NT2/D1 (cell line): Measurements from ENCODE around the gene SLC6A16.

Source experiments
- DNase-seq: peaks from one replicate; pipeline ENCODE4 v3.0.0-alpha.2; 2011; ENCODE audit warnings: low read depth, low spot score
- H3K27me3 ChIP-seq: 2 replicates; pipeline ENCODE4 v1.6.0; 2011; ENCODE audit warnings: mild to moderate bottlenecking; ENCODE audit not compliant: insufficient read length, insufficient read depth
- H3K36me3 ChIP-seq: 2 replicates; pipeline ENCODE4 v1.6.1; 2011; ENCODE audit warnings: mild to moderate bottlenecking, low read length, mixed read lengths; ENCODE audit not compliant: insufficient read depth, insufficient read length
- H3K4me1 ChIP-seq: 2 replicates; pipeline ENCODE4 v1.5.1; 2011; ENCODE audit not compliant: insufficient read depth, insufficient read length
- H3K4me3 ChIP-seq: 2 replicates; pipeline ENCODE4 v1.5.1; 2011; ENCODE audit warnings: low read depth; ENCODE audit not compliant: insufficient read length
- H3K9ac ChIP-seq: 2 replicates; pipeline ENCODE4 v1.6.0; 2011; ENCODE audit warnings: low read depth; ENCODE audit not compliant: insufficient read length
- H3K9me3 ChIP-seq: 2 replicates; pipeline ENCODE4 v1.5.1; 2011; ENCODE audit warnings: mild to moderate bottlenecking, low read length; ENCODE audit not compliant: insufficient read depth
- SUZ12 ChIP-seq: IDR thresholded peaks from 2 replicates; pipeline ENCODE4 v1.6.1; 2011; ENCODE audit not compliant: insufficient read length, insufficient read depth; ENCODE audit errors: extremely low read depth
- YY1 ChIP-seq: IDR thresholded peaks from 2 replicates; pipeline ENCODE4 v1.6.1; 2011; ENCODE audit not compliant: insufficient read length, insufficient read depth
- ZNF274 ChIP-seq: IDR thresholded peaks from 2 replicates; pipeline ENCODE4 v1.6.1; 2011; ENCODE audit warnings: mild to moderate bottlenecking, low read depth, low read length

Gene SLC6A16

GRCh38 chr19:49356382-49356781 is 31.4 kb upstream of the SLC6A16 start:
- no peaks in the 10 kb centered on the region for H3K9me3 ChIP-seq
- no peaks in the 10 kb centered on the region for H3K4me1 ChIP-seq
- no peaks in the 10 kb centered on the region for H3K27me3 ChIP-seq
- no peak overlapping the region for H3K9ac ChIP-seq
- H3K4me3 ChIP-seq, result no peak overlapping the region
- DNase-seq, result no peak
- peaks cover 72% of the 10 kb centered on the region for H3K36me3 ChIP-seq
- TF ChIP-seq SUZ12, result no peak
- no peak for TF ChIP-seq ZNF274
- no peak for TF ChIP-seq YY1

GRCh38 chr19:49355909-49356353 is 30.9 kb upstream of the SLC6A16 start:
- H3K9me3 ChIP-seq, result no peaks in the 10 kb centered on the region
- H3K9ac ChIP-seq, result no peak overlapping the region
- H3K4me3 ChIP-seq, result no peak overlapping the region
- H3K4me1 ChIP-seq, result no peaks in the 10 kb centered on the region
- H3K36me3 ChIP-seq, result peaks cover 76% of the 10 kb centered on the region
- TF ChIP-seq ZNF274 (no peak), YY1 (no peak), SUZ12 (no peak)
- DNase-seq, result no peak
- no peaks in the 10 kb centered on the region for H3K27me3 ChIP-seq

GRCh38 chr19:49349567-49349966 is 24.6 kb upstream of the SLC6A16 start:
- Histone ChIP-seq H3K27me3 (no peaks in the 10 kb centered on the region), H3K4me3 (no peak overlapping the region), H3K9ac (no peak overlapping the region), H3K4me1 (no peaks in the 10 kb centered on the region), H3K9me3 (peaks cover 7% of the 10 kb centered on the region; the same call in 1 of the 2 replicates), H3K36me3 (peaks cover 83% of the 10 kb centered on the region)
- TF ChIP-seq SUZ12 (no peak), YY1 (no peak), ZNF274 (no peak)
- no peak for DNase-seq

DNA sequence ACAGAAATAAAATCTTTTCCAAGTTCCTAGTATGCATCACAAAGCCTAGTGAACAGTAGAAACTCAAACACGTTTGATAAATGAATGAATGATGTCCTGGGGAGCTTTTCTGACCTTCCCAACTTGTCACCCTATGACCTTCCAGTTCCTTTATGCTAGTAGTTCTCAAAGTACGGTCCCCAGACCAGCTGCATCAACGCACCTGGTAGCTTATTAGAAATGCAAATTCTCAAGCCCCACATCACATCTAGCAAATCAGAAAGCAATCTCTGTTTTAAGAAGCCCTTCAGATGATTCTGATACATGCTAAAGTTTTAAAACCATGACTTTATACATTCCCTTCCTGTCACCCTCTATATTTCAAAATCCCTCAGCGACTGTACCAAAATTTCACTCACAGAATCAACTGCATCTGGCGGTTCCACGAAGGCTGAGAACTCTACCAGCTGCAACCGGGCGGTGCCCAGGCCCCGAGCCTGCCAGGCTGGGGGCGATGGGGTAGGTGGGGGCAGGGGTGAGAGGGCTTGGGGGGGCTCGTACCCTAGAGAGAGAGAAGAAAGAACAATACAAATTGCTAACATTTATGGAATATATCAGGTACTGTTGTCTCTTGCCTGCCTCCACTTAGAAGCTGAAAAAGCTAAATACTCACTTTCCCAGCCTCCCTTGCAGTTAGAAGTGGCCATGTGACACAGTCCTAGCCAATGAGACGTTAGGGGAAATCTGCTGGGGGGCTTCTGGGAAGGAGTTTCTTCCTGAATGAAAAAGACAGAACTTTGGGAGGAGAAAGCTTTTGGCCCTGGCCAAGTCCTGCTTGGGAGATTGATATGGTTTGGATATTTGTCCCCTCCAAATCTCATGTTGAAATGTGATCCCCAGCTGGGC is 23.6 kb upstream of the SLC6A16 start:
- H3K9me3 ChIP-seq, result peaks cover 7% of the 10 kb centered on the region; the same call in 1 of the 2 replicates
- no peak for DNase-seq
- H3K27me3 ChIP-seq, result no peaks in the 10 kb centered on the region
- no peak for TF ChIP-seq SUZ12
- no peak for TF ChIP-seq ZNF274
- TF ChIP-seq YY1, result no peak
- peaks cover 84% of the 10 kb centered on the region for H3K36me3 ChIP-seq
- H3K4me1 ChIP-seq, result no peaks in the 10 kb centered on the region
- H3K4me3 ChIP-seq, result no peak overlapping the region
- H3K9ac ChIP-seq, result no peak overlapping the region

DNA sequence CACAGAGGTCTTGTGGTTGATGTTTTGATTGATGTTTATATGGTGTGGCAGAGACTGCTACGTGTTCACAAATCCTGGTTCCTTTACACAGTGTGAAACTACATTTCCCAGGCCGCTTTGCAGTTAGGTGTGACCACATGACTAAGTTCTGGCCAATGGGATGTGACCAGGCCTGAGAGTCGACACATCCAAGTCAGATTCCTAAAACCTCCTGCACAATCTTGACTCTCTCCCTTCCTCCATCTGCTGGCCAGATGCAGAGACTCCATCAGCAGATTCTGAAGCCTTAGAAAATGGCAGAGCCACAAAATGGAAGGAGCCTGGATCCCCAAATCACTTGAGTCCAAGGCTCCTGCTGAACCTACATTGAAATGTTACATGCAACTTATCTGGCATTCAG is 22.8 kb upstream of the SLC6A16 start:
- Histone ChIP-seq H3K9ac (no peak overlapping the region), H3K27me3 (no peaks in the 10 kb centered on the region), H3K9me3 (peaks cover 7% of the 10 kb centered on the region; the same call in 1 of the 2 replicates), H3K4me3 (no peak overlapping the region), H3K36me3 (peaks cover 84% of the 10 kb centered on the region), H3K4me1 (no peaks in the 10 kb centered on the region)
- TF ChIP-seq YY1 (peak; percentile 12), ZNF274 (no peak)
- DNase-seq, result no peak

GRCh38 chr19:49347191-49347590 is 22.2 kb upstream of the SLC6A16 start:
- peaks cover 85% of the 10 kb centered on the region for H3K36me3 ChIP-seq
- no peak overlapping the region for H3K4me3 ChIP-seq
- peaks cover 7% of the 10 kb centered on the region; the same call in 1 of the 2 replicates for H3K9me3 ChIP-seq
- no peak for DNase-seq
- no peaks in the 10 kb centered on the region for H3K4me1 ChIP-seq
- H3K27me3 ChIP-seq, result no peaks in the 10 kb centered on the region
- H3K9ac ChIP-seq, result no peak overlapping the region
- TF ChIP-seq YY1 (no peak), ZNF274 (no peak), SUZ12 (no peak)
